Measurements from ENCODE around the gene ABLIM2.

- TF ChIP-seq CTCF (IDR thresholded peaks at IDR 0.05) (no peak), POLR2A (IDR thresholded peaks at IDR 0.05) (no peak)
These were observed 44.8 kb downstream of the ABLIM2 start for GRCh38 chr4:8113611-8114377.
